ENCODE data around the gene EHF.
A peak's percentile ranks its signal among the peaks of the same experiment; 100 is the strongest.
"Not testable (repeated sequence)": the region's sequence is repeated elsewhere in the genome, so short reads cannot be mapped to it uniquely, and the experiment has no call there.

Gene EHF

GRCh38 chr11:34671117-34671516, 50.2 kb downstream of the EHF start:
- DNase-seq: no peak

GRCh38 chr11:34671946-34672345, 51.1 kb downstream of the EHF start:
- no peak for DNase-seq

- no peak for DNase-seq
Measured at GRCh38 chr11:34674038-34674437, 53.1 kb downstream of the EHF start.

GRCh38 chr11:34676227-34676626, 55.3 kb downstream of the EHF start:
- no peak for DNase-seq

- peak in 1 of 14 donors; percentile 17 for DNase-seq
Measured at GRCh38 chr11:34679681-34680080, 58.8 kb downstream of the EHF start.

- DNase-seq: no peak
Measured at GRCh38 chr11:34680206-34680605, 59.3 kb downstream of the EHF start.

- no peak for DNase-seq
Measured at GRCh38 chr11:34680918-34681586, 60.2 kb downstream of the EHF start.

GRCh38 chr11:34682825-34683224, 61.9 kb downstream of the EHF start:
- no peak for DNase-seq

GRCh38 chr11:34683396-34683795, 62.5 kb downstream of the EHF start:
- DNase-seq: no peak

GRCh38 chr11:34685864-34686263, 65.0 kb downstream of the EHF start:
- DNase-seq: no peak

GRCh38 chr11:34692299-34692698, 71.4 kb downstream of the EHF start:
- not testable (repeated sequence) for DNase-seq

- no peak for DNase-seq
Measured at GRCh38 chr11:34696862-34697261, 76.0 kb downstream of the EHF start.

- DNase-seq: no peak
Measured at GRCh38 chr11:34706709-34707461, 86.0 kb downstream of the EHF start.

- DNase-seq: no peak
Measured at GRCh38 chr11:34707462-34707840, 86.6 kb downstream of the EHF start.
